WTC11 (cell line): ENCODE data around the gene LRRC1.

Experiments
- SOX15 ChIP-seq: fragments of 250-450 bp; sonication (Bioruptor Pico); IDR thresholded peaks from 2 replicates; pipeline ENCODE4 v1.9.0; 2021; ENCODE audit warnings: mild to moderate bottlenecking
- ZSCAN18 ChIP-seq: fragments of 250-450 bp; sonication (Bioruptor Pico); IDR thresholded peaks from 2 replicates; pipeline ENCODE4 v2.1.2; 2022; ENCODE audit warnings: mild to moderate bottlenecking, moderate library complexity
- TF ChIP-seq, protein P1 (sequence below): fragments of 200-600 bp; IDR thresholded peaks from 2 replicates; pipeline ENCODE4 v1.8.0; 2022; ENCODE audit warnings: antibody characterized with exemption
- TF ChIP-seq, protein P2 (sequence below): sonication (generic); formaldehyde crosslinking; IDR thresholded peaks from 2 replicates; pipeline ENCODE4 v1.8.0; 2022; ENCODE audit warnings: mild to moderate bottlenecking, missing genetic modification reagents
- TF ChIP-seq, protein P3 (sequence below): sonication (generic); formaldehyde crosslinking; IDR thresholded peaks from 2 replicates; pipeline ENCODE4 v1.8.1; 2022; ENCODE audit warnings: low read depth, missing genetic modification reagents, borderline replicate concordance

GRCh38 chr6:53746442-53747103 is 48.2 kb upstream of the LRRC1 start:
- no peak for TF ChIP-seq SOX15
- TF ChIP-seq, protein P1, sequence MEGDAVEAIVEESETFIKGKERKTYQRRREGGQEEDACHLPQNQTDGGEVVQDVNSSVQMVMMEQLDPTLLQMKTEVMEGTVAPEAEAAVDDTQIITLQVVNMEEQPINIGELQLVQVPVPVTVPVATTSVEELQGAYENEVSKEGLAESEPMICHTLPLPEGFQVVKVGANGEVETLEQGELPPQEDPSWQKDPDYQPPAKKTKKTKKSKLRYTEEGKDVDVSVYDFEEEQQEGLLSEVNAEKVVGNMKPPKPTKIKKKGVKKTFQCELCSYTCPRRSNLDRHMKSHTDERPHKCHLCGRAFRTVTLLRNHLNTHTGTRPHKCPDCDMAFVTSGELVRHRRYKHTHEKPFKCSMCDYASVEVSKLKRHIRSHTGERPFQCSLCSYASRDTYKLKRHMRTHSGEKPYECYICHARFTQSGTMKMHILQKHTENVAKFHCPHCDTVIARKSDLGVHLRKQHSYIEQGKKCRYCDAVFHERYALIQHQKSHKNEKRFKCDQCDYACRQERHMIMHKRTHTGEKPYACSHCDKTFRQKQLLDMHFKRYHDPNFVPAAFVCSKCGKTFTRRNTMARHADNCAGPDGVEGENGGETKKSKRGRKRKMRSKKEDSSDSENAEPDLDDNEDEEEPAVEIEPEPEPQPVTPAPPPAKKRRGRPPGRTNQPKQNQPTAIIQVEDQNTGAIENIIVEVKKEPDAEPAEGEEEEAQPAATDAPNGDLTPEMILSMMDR, result no peak
- TF ChIP-seq, protein P2, sequence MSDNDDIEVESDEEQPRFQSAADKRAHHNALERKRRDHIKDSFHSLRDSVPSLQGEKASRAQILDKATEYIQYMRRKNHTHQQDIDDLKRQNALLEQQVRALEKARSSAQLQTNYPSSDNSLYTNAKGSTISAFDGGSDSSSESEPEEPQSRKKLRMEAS (CRISPR knock-in tag), result no peak
- TF ChIP-seq ZSCAN18, result no peak
- TF ChIP-seq, protein P3, sequence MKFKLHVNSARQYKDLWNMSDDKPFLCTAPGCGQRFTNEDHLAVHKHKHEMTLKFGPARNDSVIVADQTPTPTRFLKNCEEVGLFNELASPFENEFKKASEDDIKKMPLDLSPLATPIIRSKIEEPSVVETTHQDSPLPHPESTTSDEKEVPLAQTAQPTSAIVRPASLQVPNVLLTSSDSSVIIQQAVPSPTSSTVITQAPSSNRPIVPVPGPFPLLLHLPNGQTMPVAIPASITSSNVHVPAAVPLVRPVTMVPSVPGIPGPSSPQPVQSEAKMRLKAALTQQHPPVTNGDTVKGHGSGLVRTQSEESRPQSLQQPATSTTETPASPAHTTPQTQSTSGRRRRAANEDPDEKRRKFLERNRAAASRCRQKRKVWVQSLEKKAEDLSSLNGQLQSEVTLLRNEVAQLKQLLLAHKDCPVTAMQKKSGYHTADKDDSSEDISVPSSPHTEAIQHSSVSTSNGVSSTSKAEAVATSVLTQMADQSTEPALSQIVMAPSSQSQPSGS (CRISPR knock-in tag), result no peak
